HepG2 (cell line): ENCODE data around the gene TOP1. TPM values are rescaled to one million over a fixed set of nuclear protein-coding genes. Genes with fewer than 3 reads are reported as not detected.

Experiments
- ATAC-seq: fragments of 200-7000 bp; cut with Tn5 transposase; 3 replicates; pipeline ENCODE4 v1.9.1; 2020; ENCODE audit warnings: mild to moderate bottlenecking, moderate library complexity
- BruUV-seq: library from RNA; stranded (reverse); fragments of 400-500 nt; replicated peaks from 2 replicates; lab custom pipeline; 2021; lab: Mats Ljungman, UMichigan
- CTCF ChIA-PET: fragments of 300-600 bp; formaldehyde crosslinking; extraction: SDS; loops from one replicate; lab custom pipeline; 2021; ENCODE audit warnings: low total read pairs, inconsistent platforms, low intra/inter-chr PET ratio; lab: Yijun Ruan, JAX
- POLR2A ChIA-PET: fragments of 350-600 bp; sonication (Branson Sonifier 250); formaldehyde crosslinking; loops from one replicate; lab custom pipeline; 2020; ENCODE audit warnings: antibody characterized with exemption, inconsistent platforms; lab: Yijun Ruan, JAX
- DNase-seq: peaks from one replicate; pipeline ENCODE4 v3.0.0-alpha.2; 2015; ENCODE audit warnings: low spot score
- FAIRE-seq: peaks from 3 replicates; lab custom pipeline; 2011; peaks lifted over from hg19 to GRCh38; lab: Jason Lieb, UNC
- H2AFZ ChIP-seq: one replicate; pipeline ENCODE4 v1.6.1; 2011; ENCODE audit warnings: low read length, inconsistent platforms
- H3K27ac ChIP-seq: fragments of 300-600 bp; 3 replicates; pipeline ENCODE4 v1.8.0; 2011; ENCODE audit warnings: mixed run types, mild to moderate bottlenecking, mixed read lengths, low read length, inconsistent platforms; ENCODE audit not compliant: insufficient read depth; ENCODE audit errors: extremely low read length
- H3K27me3 ChIP-seq, 2 experiments: fragments of 200-600 bp in 1 of 2; 2 replicates in 1 of 2; 3 replicates in 1 of 2; pipeline versions ENCODE4 v1.6.0 to v1.8.0; 2011; ENCODE audit warnings: low read length in 2 of 2, mild to moderate bottlenecking in 2 of 2, moderate library complexity in 2 of 2, inconsistent platforms in 1 of 2; ENCODE audit not compliant: insufficient read depth in 2 of 2, control insufficient read depth in 1 of 2
- H3K36me3 ChIP-seq, 2 experiments: fragments of 200-600 bp in 1 of 2; replicated peaks in 1 of 2; 2 replicates in 1 of 2; 3 replicates in 1 of 2; pipeline versions ENCODE4 v1.5.1 to v1.8.0; 2011; ENCODE audit warnings: low read length in 2 of 2, inconsistent platforms in 1 of 2; ENCODE audit not compliant: insufficient read depth in 2 of 2, control insufficient read depth in 1 of 2
- H3K4me1 ChIP-seq: 2 replicates; pipeline ENCODE4 v1.5.1; 2012; ENCODE audit warnings: low read length, inconsistent platforms; ENCODE audit not compliant: insufficient read depth
- H3K4me2 ChIP-seq: 2 replicates; pipeline ENCODE4 v1.6.0; 2011; ENCODE audit warnings: low read depth, low read length, inconsistent platforms
- H3K4me3 ChIP-seq, 3 experiments: fragments of 200-600 bp in 1 of 3; sonication (generic), shearing (Covaris generic) in 1 of 3; replicated peaks in 1 of 3; 2 replicates each; pipeline ENCODE4 v1.5.1; 2011 to 2016; ENCODE audit warnings: low read length in 3 of 3, inconsistent platforms in 2 of 3, low read depth in 2 of 3, mild to moderate bottlenecking in 2 of 3, control low read depth in 1 of 3, mixed read lengths in 1 of 3; ENCODE audit not compliant: insufficient read depth in 1 of 3
- H3K79me2 ChIP-seq: one replicate; pipeline ENCODE4 v1.6.1; 2011; ENCODE audit warnings: low read length, inconsistent platforms; ENCODE audit not compliant: insufficient read depth
- H3K9ac ChIP-seq: 2 replicates; pipeline ENCODE4 v1.6.0; 2011; ENCODE audit warnings: mild to moderate bottlenecking, low read depth, low read length, inconsistent platforms; ENCODE audit not compliant: insufficient read depth
- H3K9me3 ChIP-seq: 2 replicates; pipeline ENCODE4 v1.5.1; 2012; ENCODE audit warnings: mild to moderate bottlenecking, low read length
- H4K20me1 ChIP-seq: 2 replicates; pipeline ENCODE4 v1.6.0; 2011; ENCODE audit warnings: inconsistent platforms, mild to moderate bottlenecking, low read length, moderate library complexity; ENCODE audit not compliant: insufficient read depth
- MED8 ChIP-seq: sonication (generic); formaldehyde crosslinking; IDR thresholded peaks from 2 replicates; pipeline ENCODE4 v1.8.1; 2023; ENCODE audit warnings: mild to moderate bottlenecking, missing genetic modification reagents; ENCODE audit not compliant: insufficient replicate concordance
- MLLT10 ChIP-seq: sonication (generic); formaldehyde crosslinking; IDR thresholded peaks from 2 replicates; pipeline ENCODE4 v1.4.0; 2020; ENCODE audit warnings: missing genetic modification reagents
- NFKBIZ ChIP-seq: IDR thresholded peaks from 2 replicates; pipeline ENCODE4 v1.6.1; 2018; ENCODE audit warnings: missing genetic modification reagents, missing compliant biosample characterization
- PITX1 ChIP-seq: sonication (generic); formaldehyde crosslinking; IDR thresholded peaks from 2 replicates; pipeline ENCODE4 v1.5.1; 2020; ENCODE audit warnings: mild to moderate bottlenecking, missing genetic modification reagents
- POLR2AphosphoS5 ChIP-seq: IDR thresholded peaks from 2 replicates; pipeline ENCODE4 v1.6.1; 2012; ENCODE audit warnings: low read depth, low read length
- TSC22D2 ChIP-seq: sonication (generic); formaldehyde crosslinking; IDR thresholded peaks from 2 replicates; pipeline ENCODE4 v1.5.1; 2020; ENCODE audit warnings: missing genetic modification reagents, mild to moderate bottlenecking, borderline replicate concordance
- ZNF280D ChIP-seq: sonication (generic); formaldehyde crosslinking; IDR thresholded peaks from 2 replicates; pipeline ENCODE4 v1.5.1; 2020; ENCODE audit warnings: mild to moderate bottlenecking, missing genetic modification reagents
- ZNF317 ChIP-seq: sonication (generic); formaldehyde crosslinking; IDR thresholded peaks from 2 replicates; pipeline ENCODE4 v1.5.0; 2020; ENCODE audit warnings: mild to moderate bottlenecking, missing genetic modification reagents
- ZNF646 ChIP-seq: sonication (generic); formaldehyde crosslinking; IDR thresholded peaks from 2 replicates; pipeline ENCODE4 v1.9.0; 2021; ENCODE audit warnings: mild to moderate bottlenecking, missing genetic modification reagents
- ZSCAN30 ChIP-seq: sonication (generic); formaldehyde crosslinking; IDR thresholded peaks from 2 replicates; pipeline ENCODE4 v1.5.0; 2020; ENCODE audit warnings: mild to moderate bottlenecking, missing genetic modification reagents
- WGBS: methylation state at CpG from one replicate; pipeline ENCODE4 v1.1.6; 2017; ENCODE audit warnings: low lambda C conversion rate; 5-methylcytosine and 5-hydroxymethylcytosine counted together
- in situ Hi-C: cut with HindIII; loops from 2 replicates; pipeline ENCODE4 v1.10.0; 2017; ENCODE audit warnings: low pct_unique_long_range_greater_than_20kb; ENCODE audit not compliant: extremely low pct_ligation_motif_present
- intact Hi-C: fragments of 100-400 bp; cut with micrococcal nuclease; formaldehyde crosslinking; loops from one replicate; pipeline ENCODE4 v1.10.0; 2022; ENCODE audit not compliant: unreplicated experiment
- polyA plus RNA-seq, 8 experiments: library from polyadenylated mRNA; depleted of rRNA in 3 of 8; stranded (reverse) in 7 of 8; unstranded in 1 of 8; fragments of >200 nt; fragmentation: Illumina TruSeq in 4 of 8; extraction: Trizol in 4 of 8; gene quantifications; 2 replicates each; pipeline versions ENCODE4 v1.2.1 to v1.2.3, GENCODE V29; 2011 to 2016; ENCODE audit warnings: low read depth in 4 of 8, missing spikeins in 1 of 8, mixed read lengths in 1 of 8; ENCODE audit not compliant: insufficient read depth in 1 of 8
- total RNA-seq, 5 experiments: library from RNA; depleted of rRNA; stranded (reverse); fragments of >200 nt; fragmentation: Illumina TruSeq; extraction: Trizol; gene quantifications; 2 replicates each; pipeline ENCODE4 v1.2.3, GENCODE V29; 2016; ENCODE audit warnings: low read depth in 1 of 5

Gene TOP1
- total and polyA plus RNA-seq, 2 of the 13 experiments (the other 11 are each of a cell fraction or from before 2014, with no cell fraction given), result 10.2 to 19.4 TPM

DNA sequence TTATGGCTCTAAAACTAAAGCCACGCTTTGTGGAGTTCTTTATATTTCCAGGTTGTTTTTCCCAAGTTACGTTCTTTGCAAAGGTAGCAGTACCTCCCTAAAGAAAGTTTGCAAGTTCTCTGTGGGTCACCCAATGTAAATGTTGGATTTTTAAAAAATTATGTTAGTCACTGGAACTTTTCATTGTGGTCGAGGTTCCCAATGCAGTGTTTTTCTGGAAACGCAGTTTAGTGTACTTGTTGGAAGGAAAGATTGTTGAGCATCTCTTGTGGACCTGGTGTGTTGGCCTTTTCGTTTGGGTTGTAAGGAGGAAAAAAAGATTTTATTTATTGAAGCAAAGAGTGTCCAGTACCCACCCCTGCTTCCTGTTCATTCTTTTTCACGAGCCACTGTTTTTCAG, 1.4 kb downstream of the TOP1 start:
- Histone ChIP-seq H3K4me3 (peak overlapping the region; percentile 91 to 95 (median 95)), H3K9ac (peak overlapping the region; percentile 98), H4K20me1 (peaks cover 37% of the 10 kb centered on the region), H3K79me2 (peaks cover 63% of the 10 kb centered on the region), H3K36me3 (peaks cover 4% of the 10 kb centered on the region in 2 experiments; a peak in 1 of 5 replicates)
- BruUV-seq, result TSS peak; percentile 62
- CTCF ChIA-PET, result no interaction called here
- TF ChIP-seq ZNF317 (CRISPR knock-in tag) (0 out of 2 replicates have a peak, but pooled peaks have one; percentile 41), ZSCAN30 (CRISPR knock-in tag) (0 out of 2 replicates have a peak, but pooled peaks have one; percentile 5), MED8 (CRISPR knock-in tag) (peak; percentile 42), ZNF646 (no peak), POLR2AphosphoS5 (no peak), NFKBIZ (0 out of 2 replicates have a peak, but pooled peaks have one; percentile 32), MLLT10 (CRISPR knock-in tag) (no peak), TSC22D2 (CRISPR knock-in tag) (0 out of 2 replicates have a peak, but pooled peaks have one; percentile 13), ZNF280D (CRISPR knock-in tag) (0 out of 2 replicates have a peak, but pooled peaks have one; percentile 20), PITX1 (CRISPR knock-in tag) (no peak)
- TF ChIP-seq, all 625 proteins: peak for 6
- peak overlapping the region; percentile 94 for H3K4me2 ChIP-seq
- FAIRE-seq (no peak), DNase-seq (no peak), ATAC-seq (no peak)
- POLR2A ChIA-PET, result interaction anchor here (0.6 to 1.3 kb wide), 3 partner anchors 8 to 17 kb away, joined by 3 to 5 read pairs (median 3); no protein-coding TSS in a partner anchor
- WGBS, result 15% methylated on average over 6 of the region's 6 CpGs
- H3K27me3 ChIP-seq, result no peaks in the 10 kb centered on the region
- in situ Hi-C loops, result no loop called here
- H3K9me3 ChIP-seq, result no peaks in the 10 kb centered on the region
- H2AFZ ChIP-seq, result no peak overlapping the region
- intact Hi-C loops, result no loop called here
- peaks cover 68% of the 10 kb centered on the region for H3K4me1 ChIP-seq
- H3K27ac ChIP-seq, result peak overlapping the region; percentile 82
